Keratinocyte (primary cell): ENCODE measurements around the gene GPAM. TPM values are rescaled to one million over a fixed set of nuclear protein-coding genes. Genes with fewer than 3 reads are reported as not detected.

Experiments
- DNase-seq: peaks from one replicate; pipeline ENCODE4 v3.0.0-alpha.2; 2011; ENCODE audit warnings: low read depth, missing footprints, low spot score
- FAIRE-seq: peaks from 2 replicates; lab custom pipeline; 2011; peaks lifted over from hg19 to GRCh38; lab: Jason Lieb, UNC
- H2AFZ ChIP-seq: 2 replicates; pipeline ENCODE4 v1.6.0; 2012; ENCODE audit warnings: low read length, control low read depth, inconsistent platforms; ENCODE audit not compliant: control insufficient read depth
- H3K27ac ChIP-seq: 2 replicates; pipeline ENCODE4 v1.5.1; 2011; ENCODE audit warnings: low read length; ENCODE audit not compliant: control insufficient read depth, insufficient read depth
- H3K27me3 ChIP-seq: 3 replicates; pipeline ENCODE4 v1.6.0; 2011; ENCODE audit warnings: low read length; ENCODE audit not compliant: control insufficient read depth, insufficient read depth; ENCODE audit errors: extremely low read depth
- H3K36me3 ChIP-seq, 2 experiments: 2 replicates in 1 of 2; 3 replicates in 1 of 2; pipeline ENCODE4 v1.5.1; 2011; ENCODE audit warnings: low read length in 2 of 2, mild to moderate bottlenecking in 1 of 2; ENCODE audit not compliant: control insufficient read depth in 2 of 2, insufficient read depth in 2 of 2; ENCODE audit errors: extremely low read depth in 1 of 2
- H3K4me1 ChIP-seq: 3 replicates; pipeline ENCODE4 v1.5.1; 2011; ENCODE audit warnings: low read length; ENCODE audit not compliant: control insufficient read depth, insufficient read depth; ENCODE audit errors: extremely low read depth
- H3K4me2 ChIP-seq: 3 replicates; pipeline ENCODE4 v1.6.0; 2011; ENCODE audit warnings: low read depth, low read length; ENCODE audit not compliant: control insufficient read depth, insufficient read depth; ENCODE audit errors: extremely low read depth
- H3K4me3 ChIP-seq, 3 experiments: fragments of 200-600 bp in 1 of 3; sonication (generic) in 1 of 3; 2 replicates in 2 of 3; 3 replicates in 1 of 3; pipeline ENCODE4 v1.5.1; 2011 to 2016; ENCODE audit warnings: low read length in 3 of 3, mild to moderate bottlenecking in 3 of 3, control low read depth in 2 of 3, inconsistent platforms in 1 of 3, low read depth in 1 of 3, mixed read lengths in 1 of 3, mixed run types in 1 of 3, moderate library complexity in 1 of 3; ENCODE audit not compliant: control insufficient read depth in 2 of 3, insufficient read depth in 2 of 3; ENCODE audit errors: extremely low read depth in 1 of 3
- H3K79me2 ChIP-seq: 2 replicates; pipeline ENCODE4 v1.6.0; 2012; ENCODE audit warnings: low read length; ENCODE audit not compliant: control insufficient read depth, insufficient read depth
- H3K9ac ChIP-seq: 3 replicates; pipeline ENCODE4 v1.6.0; 2011; ENCODE audit warnings: low read length; ENCODE audit not compliant: control insufficient read depth, insufficient read depth; ENCODE audit errors: extremely low read depth
- H3K9me1 ChIP-seq: 3 replicates; pipeline ENCODE4 v1.6.0; 2011; ENCODE audit warnings: low read length; ENCODE audit not compliant: control insufficient read depth, insufficient read depth; ENCODE audit errors: extremely low read depth
- H3K9me3 ChIP-seq: 2 replicates; pipeline ENCODE4 v1.5.1; 2012; ENCODE audit warnings: low read depth, low read length; ENCODE audit not compliant: control insufficient read depth
- H4K20me1 ChIP-seq: 3 replicates; pipeline ENCODE4 v1.6.0; 2011; ENCODE audit warnings: low read length; ENCODE audit not compliant: control insufficient read depth, insufficient read depth; ENCODE audit errors: extremely low read depth
- CTCF ChIP-seq, 3 experiments: IDR thresholded peaks in 1 of 3; conservative IDR thresholded peaks in 1 of 3; optimal IDR thresholded peaks in 1 of 3; 2 replicates in 2 of 3; 3 replicates in 1 of 3; pipeline versions ENCODE3 to v1.5.1; 2011; ENCODE audit warnings: low read length in 3 of 3, mild to moderate bottlenecking in 3 of 3, moderate library complexity in 2 of 3, control low read depth in 1 of 3, inconsistent platforms in 1 of 3; ENCODE audit not compliant: insufficient read depth in 2 of 3; ENCODE audit errors: extremely low read depth in 1 of 3
- EZH2 ChIP-seq: IDR thresholded peaks from one replicate; pipeline ENCODE4 v1.6.1; 2012; ENCODE audit warnings: inconsistent platforms, mild to moderate bottlenecking, low read length, moderate library complexity
- dilution Hi-C: fragments of 300-500 bp; cut with MboI; formaldehyde crosslinking; loops from one replicate; pipeline ENCODE4 v1.7.0; 2020; ENCODE audit warnings: low sequenced_read_pairs; ENCODE audit not compliant: extremely low pct_ligation_motif_present
- polyA plus RNA-seq, 5 experiments: library from polyadenylated mRNA; depleted of rRNA in 3 of 5; stranded (reverse) in 3 of 5; stranded (forward) in 1 of 5; unstranded in 1 of 5; fragments of >200 nt; gene quantifications; 1 replicate in 1 of 5; 2 replicates in 3 of 5; 3 replicates in 1 of 5; pipeline versions ENCODE4 v1.2.1 to v1.2.3, GENCODE V29; 2011 to 2012; ENCODE audit warnings: missing spikeins in 2 of 5, low read depth in 1 of 5, low replicate concordance in 1 of 5

GPAM gene
- polyA plus RNA-seq, 1 donor (not counting 4 experiments of a cell fraction or from before 2014, with no cell fraction given) = 7.4 TPM

- H3K4me3 ChIP-seq = no peak overlapping the region
- TF ChIP-seq EZH2 (no peak), CTCF (optimal IDR thresholded peaks at IDR 0.05 in 1 of 3, IDR thresholded peaks at IDR 0.05 in 1 of 3, conservative IDR thresholded peaks at IDR 0.05 in 1 of 3; ENCODE audit: extremely low read depth in 1 of 3, insufficient read depth in 2 of 3, low read length in 3 of 3) (no peak)
- H3K4me1 ChIP-seq = no peaks in the 10 kb centered on the region
- H3K36me3 ChIP-seq = no peaks in the 10 kb centered on the region
- H3K9me1 ChIP-seq = no peaks in the 10 kb centered on the region
- H3K27ac ChIP-seq = no peak overlapping the region
- DNase-seq = no peak
- no peak overlapping the region for H2AFZ ChIP-seq
- no peaks in the 10 kb centered on the region for H3K79me2 ChIP-seq
- H3K27me3 ChIP-seq = no peaks in the 10 kb centered on the region
- H3K9ac ChIP-seq = no peak overlapping the region
- no peak for FAIRE-seq
- H3K9me3 ChIP-seq = no peaks in the 10 kb centered on the region
- H4K20me1 ChIP-seq = no peaks in the 10 kb centered on the region
- H3K4me2 ChIP-seq = no peak overlapping the region
- dilution Hi-C loops = loop anchor here (25.0 kb wide), 1 partner anchor 373 kb away; no protein-coding TSS in a partner anchor
These were observed 48.0 kb downstream of the GPAM start for GRCh38 chr10:112135604-112136003.

GRCh38 chr10:112132435-112132834 is 51.1 kb downstream of the GPAM start:
- Histone ChIP-seq H3K9me1 (no peaks in the 10 kb centered on the region), H3K79me2 (no peaks in the 10 kb centered on the region), H3K9me3 (no peaks in the 10 kb centered on the region), H3K4me1 (no peaks in the 10 kb centered on the region), H3K4me2 (no peak overlapping the region), H3K36me3 (no peaks in the 10 kb centered on the region), H3K4me3 (no peak overlapping the region), H3K27me3 (no peaks in the 10 kb centered on the region), H4K20me1 (no peaks in the 10 kb centered on the region), H3K9ac (no peak overlapping the region), H3K27ac (no peak overlapping the region), H2AFZ (no peak overlapping the region)
- dilution Hi-C loops = loop anchor here (25.0 kb wide), 1 partner anchor 370 kb away; no protein-coding TSS in a partner anchor
- FAIRE-seq = no peak
- DNase-seq = no peak
- TF ChIP-seq CTCF (optimal IDR thresholded peaks at IDR 0.05 in 1 of 3, IDR thresholded peaks at IDR 0.05 in 1 of 3, conservative IDR thresholded peaks at IDR 0.05 in 1 of 3; ENCODE audit: extremely low read depth in 1 of 3, insufficient read depth in 2 of 3, low read length in 3 of 3) (no peak), EZH2 (no peak)
